GM19468 (cell line): ENCODE results near the gene BCAP31.
"Not testable (repeated sequence)": the region's sequence is repeated elsewhere in the genome, so short reads cannot be mapped to it uniquely, and the experiment has no call there.

ENCODE experiments used
- ATAC-seq: cut with Tn5 transposase; IDR thresholded peaks from one replicate; pipeline ENCODE4 v1.9.1; 2021; ENCODE audit warnings: mild to moderate bottlenecking, moderate library complexity, moderate number of reproducible peaks; ENCODE audit not compliant: unreplicated experiment; ENCODE audit errors: extremely low read depth

BCAP31 gene

GRCh38 chrX:153763298-153763932 lies 39.2 kb upstream of the BCAP31 start:
- no peak for ATAC-seq

GRCh38 chrX:153762626-153763173 lies 38.5 kb upstream of the BCAP31 start:
- no peak for ATAC-seq

- no peak for ATAC-seq
Observed at GRCh38 chrX:153761863-153762262, 37.7 kb upstream of the BCAP31 start.

GRCh38 chrX:153755136-153755535 lies 30.9 kb upstream of the BCAP31 start:
- no peak for ATAC-seq

GRCh38 chrX:153750127-153750774 lies 26.1 kb upstream of the BCAP31 start:
- no peak for ATAC-seq

- ATAC-seq: not testable (repeated sequence)
Observed at GRCh38 chrX:153749017-153749416, 24.8 kb upstream of the BCAP31 start.

- not testable (repeated sequence) for ATAC-seq
Observed at GRCh38 chrX:153746991-153747390, 22.8 kb upstream of the BCAP31 start.

GRCh38 chrX:153746359-153746758 lies 22.2 kb upstream of the BCAP31 start:
- no peak for ATAC-seq

- not testable (repeated sequence) for ATAC-seq
Observed at GRCh38 chrX:153745067-153745433, 20.9 kb upstream of the BCAP31 start.

GRCh38 chrX:153744210-153745066 lies 20.3 kb upstream of the BCAP31 start:
- no peak for ATAC-seq

- ATAC-seq: not testable (repeated sequence)
Observed at GRCh38 chrX:153743468-153744209, 19.5 kb upstream of the BCAP31 start.

GRCh38 chrX:153742796-153743467 lies 18.7 kb upstream of the BCAP31 start:
- ATAC-seq: not testable (repeated sequence)

- not testable (repeated sequence) for ATAC-seq
Observed at GRCh38 chrX:153742111-153742510, 17.9 kb upstream of the BCAP31 start.

GRCh38 chrX:153741446-153741845 lies 17.3 kb upstream of the BCAP31 start:
- ATAC-seq: no peak

GRCh38 chrX:153740631-153741222 lies 16.5 kb upstream of the BCAP31 start:
- no peak for ATAC-seq

- no peak for ATAC-seq
Observed at GRCh38 chrX:153739754-153740486, 15.7 kb upstream of the BCAP31 start.

- no peak for ATAC-seq
Observed at GRCh38 chrX:153738056-153738605, 13.9 kb upstream of the BCAP31 start.

GRCh38 chrX:153736871-153737441 lies 12.8 kb upstream of the BCAP31 start:
- ATAC-seq: no peak
